ENCODE measurements around the gene POU6F2. TPM values are rescaled to one million over a fixed set of nuclear protein-coding genes. Genes with fewer than 3 reads are reported as not detected.

Gene POU6F2
- total and polyA plus RNA-seq, 2 donors (not counting 1 experiment from before 2014, with no cell fraction given): under 0.01 TPM; not detected in 1

- no peaks in the 10 kb centered on the region for H3K4me1 ChIP-seq (ENCODE audit: control insufficient read depth, extremely low read depth, insufficient read depth, low read length)
- no peak overlapping the region for H3K27ac ChIP-seq (ENCODE audit: insufficient read depth, low read length)
- no peaks in the 10 kb centered on the region for H4K20me1 ChIP-seq (ENCODE audit: control insufficient read depth, extremely low read depth, insufficient read depth, low read length)
- H3K27me3 ChIP-seq (ENCODE audit: control insufficient read depth, insufficient read depth, low read length): peaks cover 2% of the 10 kb centered on the region
- no peak for TF ChIP-seq EZH2 (IDR thresholded peaks at IDR 0.05; ENCODE audit: low read length, missing control alignments)
- TF ChIP-seq CTCF (conservative IDR thresholded peaks at IDR 0.05 in 1 of 2, IDR thresholded peaks at IDR 0.05 in 1 of 2; ENCODE audit: low read depth in 1 of 2, low read length in 2 of 2): no peak
- no peak overlapping the region for H3K4me2 ChIP-seq (ENCODE audit: extremely low read depth, insufficient read depth, low read length)
- H3K36me3 ChIP-seq (ENCODE audit: control insufficient read depth, insufficient read depth, low read length): no peaks in the 10 kb centered on the region
- no peaks in the 10 kb centered on the region for H3K9me3 ChIP-seq (ENCODE audit: control insufficient read depth, insufficient read depth, low read depth, low read length)
- DNase-seq (ENCODE audit: low read depth in 2 of 2): no peak
- H3K9ac ChIP-seq (ENCODE audit: insufficient read depth, low read length): no peak overlapping the region
- H3K4me3 ChIP-seq (replicated peaks in 1 of 4; ENCODE audit: control extremely low read depth in 1 of 4, insufficient read depth in 1 of 4, low read depth in 3 of 4, low read length in 4 of 4): no peak overlapping the region
- H2AFZ ChIP-seq (ENCODE audit: low read length): no peak overlapping the region
- no peaks in the 10 kb centered on the region for H3K79me2 ChIP-seq (ENCODE audit: control insufficient read depth, insufficient read depth, low read length)
These were observed 427.2 kb downstream of the POU6F2 start for GRCh38 chr7:39404907-39405306.

GRCh38 chr7:39405581-39405980 lies 427.9 kb downstream of the POU6F2 start:
- Histone ChIP-seq H3K36me3 (ENCODE audit: control insufficient read depth, insufficient read depth, low read length) (no peaks in the 10 kb centered on the region), H3K79me2 (ENCODE audit: control insufficient read depth, insufficient read depth, low read length) (no peaks in the 10 kb centered on the region), H3K4me1 (ENCODE audit: control insufficient read depth, extremely low read depth, insufficient read depth, low read length) (no peaks in the 10 kb centered on the region), H2AFZ (ENCODE audit: low read length) (no peak overlapping the region), H3K9me3 (ENCODE audit: control insufficient read depth, insufficient read depth, low read depth, low read length) (no peaks in the 10 kb centered on the region), H3K9ac (ENCODE audit: insufficient read depth, low read length) (no peak overlapping the region), H3K27me3 (ENCODE audit: control insufficient read depth, insufficient read depth, low read length) (peaks cover 2% of the 10 kb centered on the region), H3K4me3 (replicated peaks in 1 of 4; ENCODE audit: control extremely low read depth in 1 of 4, insufficient read depth in 1 of 4, low read depth in 3 of 4, low read length in 4 of 4) (no peak overlapping the region), H3K27ac (ENCODE audit: insufficient read depth, low read length) (no peak overlapping the region), H4K20me1 (ENCODE audit: control insufficient read depth, extremely low read depth, insufficient read depth, low read length) (no peaks in the 10 kb centered on the region), H3K4me2 (ENCODE audit: extremely low read depth, insufficient read depth, low read length) (no peak overlapping the region)
- TF ChIP-seq CTCF (conservative IDR thresholded peaks at IDR 0.05 in 1 of 2, IDR thresholded peaks at IDR 0.05 in 1 of 2; ENCODE audit: low read depth in 1 of 2, low read length in 2 of 2): no peak
- TF ChIP-seq EZH2 (IDR thresholded peaks at IDR 0.05; ENCODE audit: low read length, missing control alignments): no peak
- DNase-seq (ENCODE audit: low read depth in 2 of 2): no peak

GRCh38 chr7:39406467-39406866 lies 428.8 kb downstream of the POU6F2 start:
- no peaks in the 10 kb centered on the region for H3K79me2 ChIP-seq (ENCODE audit: control insufficient read depth, insufficient read depth, low read length)
- no peaks in the 10 kb centered on the region for H3K9me3 ChIP-seq (ENCODE audit: control insufficient read depth, insufficient read depth, low read depth, low read length)
- H2AFZ ChIP-seq (ENCODE audit: low read length): no peak overlapping the region
- TF ChIP-seq EZH2 (IDR thresholded peaks at IDR 0.05; ENCODE audit: low read length, missing control alignments) (no peak), CTCF (conservative IDR thresholded peaks at IDR 0.05 in 1 of 2, IDR thresholded peaks at IDR 0.05 in 1 of 2; ENCODE audit: low read depth in 1 of 2, low read length in 2 of 2) (no peak)
- H3K27ac ChIP-seq (ENCODE audit: insufficient read depth, low read length): no peak overlapping the region
- H3K4me3 ChIP-seq (replicated peaks in 1 of 4; ENCODE audit: control extremely low read depth in 1 of 4, insufficient read depth in 1 of 4, low read depth in 3 of 4, low read length in 4 of 4): no peak overlapping the region
- H3K4me2 ChIP-seq (ENCODE audit: extremely low read depth, insufficient read depth, low read length): no peak overlapping the region
- H3K4me1 ChIP-seq (ENCODE audit: control insufficient read depth, extremely low read depth, insufficient read depth, low read length): no peaks in the 10 kb centered on the region
- no peak for DNase-seq (ENCODE audit: low read depth in 2 of 2)
- H3K36me3 ChIP-seq (ENCODE audit: control insufficient read depth, insufficient read depth, low read length): no peaks in the 10 kb centered on the region
- no peak overlapping the region for H3K9ac ChIP-seq (ENCODE audit: insufficient read depth, low read length)
- peaks cover 2% of the 10 kb centered on the region for H3K27me3 ChIP-seq (ENCODE audit: control insufficient read depth, insufficient read depth, low read length)
- H4K20me1 ChIP-seq (ENCODE audit: control insufficient read depth, extremely low read depth, insufficient read depth, low read length): no peaks in the 10 kb centered on the region

Data from fibroblast of lung (primary cell).